Stimulated activated CD4-positive, alpha-beta T cell treated with anti-CD3 and anti-CD28 coated beads, Interleukin-1b, Interleukin-23, amount 100 ng/mL, for 4 hours (primary cell): Measurements from ENCODE around the gene CD151.

Experiments used
- DNase-seq, 2 donors: peaks; one replicate each; pipeline ENCODE4 v3.0.0-alpha.2; 2020; ENCODE audit warnings: low read depth in 2 of 2

Gene CD151

DNA sequence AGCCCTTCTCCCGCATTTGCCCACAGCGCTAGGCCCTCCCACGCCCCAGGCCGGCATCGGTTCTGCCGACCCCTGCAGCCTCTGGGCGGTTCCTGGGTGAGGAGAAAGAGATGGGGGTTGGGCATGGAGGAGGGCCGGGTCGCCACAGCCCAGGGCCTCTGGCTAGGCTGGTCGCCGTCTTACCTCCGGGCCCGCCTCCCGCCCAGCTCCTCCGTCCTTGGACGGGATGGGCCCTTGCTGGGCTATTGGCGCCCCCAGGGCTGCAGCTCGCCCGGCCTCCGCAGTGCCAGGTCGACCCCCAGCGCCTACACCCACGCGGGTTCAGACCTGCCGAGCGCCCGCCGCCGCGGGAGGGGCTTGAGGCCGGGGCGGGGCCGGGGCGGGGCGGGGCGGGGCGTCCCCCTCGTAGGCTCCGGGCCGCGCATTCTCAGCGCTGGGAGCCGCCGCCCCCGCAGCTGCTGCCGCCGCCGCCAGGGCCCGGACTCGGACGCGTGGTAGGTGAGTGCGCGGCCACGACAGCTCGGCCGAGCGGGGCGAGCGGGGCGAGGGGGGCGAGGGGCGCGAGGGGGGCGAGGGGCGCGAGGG lies at the start of gene CD151:
CD151 (plus strand) TSS at position 424 of the 585 bp plus-strand sequence. CDS start 3,118 bp downstream, outside the sequence.
- peak in 1 of 2 donors; percentile 52 for DNase-seq

DNA sequence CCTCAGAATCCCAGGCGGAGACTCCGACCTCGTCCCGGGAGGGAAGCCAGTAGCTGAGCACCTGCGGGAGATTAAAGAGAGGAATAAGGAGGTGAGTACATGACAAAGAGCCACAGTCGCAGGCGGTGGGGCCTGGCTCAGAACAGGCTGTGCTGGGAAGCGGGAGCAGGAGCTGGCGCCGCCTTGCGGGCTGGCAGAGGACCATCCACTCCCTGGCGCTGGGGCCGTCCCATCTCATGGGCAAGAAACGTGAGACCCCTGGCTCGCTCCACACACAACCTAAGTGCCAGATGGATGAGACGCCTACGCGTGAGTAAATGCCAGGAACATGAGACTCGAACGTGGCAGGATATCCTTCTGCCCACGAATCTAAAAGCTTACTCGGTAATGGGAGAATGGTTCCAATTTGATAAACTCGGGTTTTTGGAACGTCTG lies 49.2 kb upstream of the CD151 start:
- no peak for DNase-seq

DNA sequence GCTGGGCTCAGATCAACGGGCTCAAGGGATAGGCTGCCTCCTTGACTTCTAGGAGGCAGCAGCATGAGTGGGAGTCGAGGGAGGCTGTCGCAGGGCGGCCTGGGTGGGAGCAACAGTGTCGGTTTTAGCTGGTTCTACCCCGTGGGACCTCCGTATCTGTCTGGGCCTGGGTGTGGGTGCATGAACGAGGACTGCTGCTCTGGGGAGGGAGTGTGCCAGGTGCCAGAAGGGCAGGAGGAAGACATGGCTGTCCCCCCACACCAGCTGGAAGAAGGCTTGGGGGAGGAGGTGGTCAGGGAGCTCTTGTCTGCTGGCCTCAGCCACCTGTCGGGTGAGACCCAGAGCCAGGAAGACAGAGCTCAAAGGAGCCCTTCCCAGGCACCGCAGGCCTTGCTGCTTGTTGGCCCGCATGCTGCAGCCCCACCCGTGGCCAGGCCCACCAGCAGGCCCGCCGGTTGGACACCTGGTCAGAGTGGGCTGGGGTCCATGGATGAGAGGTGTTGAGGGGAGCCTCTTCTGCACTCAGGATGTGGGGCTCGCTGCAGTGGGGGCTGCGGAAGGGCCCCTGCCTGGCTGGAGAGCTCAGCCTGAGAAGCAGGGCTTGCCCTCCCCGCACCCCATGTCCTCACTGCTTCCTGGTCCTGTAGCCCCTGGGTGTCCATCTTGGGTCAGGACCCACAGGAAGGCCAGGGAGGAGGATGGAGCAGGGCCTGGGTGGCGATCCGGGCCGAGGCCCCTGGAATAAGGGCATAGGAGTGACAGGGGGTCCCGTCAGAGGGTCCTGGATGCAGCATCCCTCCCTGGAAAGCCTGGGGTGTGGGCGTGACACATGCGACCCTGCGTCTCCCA lies 46.3 kb upstream of the CD151 start:
- no peak for DNase-seq

DNA sequence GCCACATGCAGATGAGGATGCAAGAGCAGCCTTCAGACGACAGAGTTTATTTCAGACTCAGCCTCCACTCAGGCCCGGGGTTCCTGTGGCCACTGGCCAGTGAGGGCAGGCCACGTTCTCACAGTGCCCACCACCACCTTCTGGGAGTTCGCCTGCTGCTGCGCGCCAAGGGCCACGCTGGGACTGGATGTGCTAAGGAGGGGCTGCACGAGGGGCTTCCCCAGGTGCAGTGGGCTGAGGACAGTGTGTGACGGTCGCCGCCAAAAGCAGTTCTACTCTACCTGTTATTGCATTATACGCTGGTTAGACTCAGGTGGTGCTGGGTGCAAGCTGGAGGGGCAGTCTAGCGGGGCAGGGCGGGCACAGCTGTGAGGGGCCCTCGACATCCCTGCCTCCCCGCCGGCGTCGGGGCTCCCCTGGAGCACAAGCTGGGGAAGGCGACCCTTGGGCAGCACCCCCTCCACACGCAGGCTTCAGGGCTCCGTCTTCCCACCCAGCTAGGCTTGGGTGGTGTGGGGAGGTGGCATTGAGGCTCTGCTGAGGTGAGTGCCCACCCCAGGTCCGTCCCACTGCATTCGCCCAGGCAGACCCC lies 45.6 kb upstream of the CD151 start:
- DNase-seq, result no peak

DNA sequence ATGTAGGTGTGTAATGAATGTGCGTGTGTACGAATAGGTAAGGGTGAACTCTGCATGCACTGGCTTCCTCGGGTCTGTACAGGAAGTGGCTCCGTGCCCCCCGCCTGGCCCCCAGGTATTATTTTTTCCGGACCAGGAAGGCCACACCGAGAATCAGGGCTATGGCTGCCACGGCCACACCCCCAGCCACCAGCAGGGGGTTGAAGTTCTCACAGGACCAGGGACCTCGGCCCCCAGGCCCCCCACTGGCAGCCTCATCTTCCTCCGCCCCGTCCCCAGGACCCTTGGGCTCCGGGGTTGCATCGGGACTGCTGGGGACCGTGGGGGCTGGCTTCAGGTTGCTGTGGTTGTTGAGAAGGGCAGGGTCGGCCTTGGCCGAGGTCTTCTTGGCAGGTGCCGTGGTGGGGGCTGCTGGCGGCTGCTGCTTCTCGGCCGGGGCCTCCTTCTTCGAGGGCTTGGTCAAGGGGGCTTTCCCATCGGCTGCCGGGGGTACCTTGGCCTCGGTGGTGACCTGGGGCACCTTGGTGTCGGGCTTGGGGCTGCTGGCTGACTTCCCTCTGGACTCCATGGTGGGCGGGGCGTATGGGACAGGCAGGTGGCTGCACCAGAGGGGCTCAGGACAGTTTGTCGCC lies 44.6 kb upstream of the CD151 start:
- no peak for DNase-seq

DNA sequence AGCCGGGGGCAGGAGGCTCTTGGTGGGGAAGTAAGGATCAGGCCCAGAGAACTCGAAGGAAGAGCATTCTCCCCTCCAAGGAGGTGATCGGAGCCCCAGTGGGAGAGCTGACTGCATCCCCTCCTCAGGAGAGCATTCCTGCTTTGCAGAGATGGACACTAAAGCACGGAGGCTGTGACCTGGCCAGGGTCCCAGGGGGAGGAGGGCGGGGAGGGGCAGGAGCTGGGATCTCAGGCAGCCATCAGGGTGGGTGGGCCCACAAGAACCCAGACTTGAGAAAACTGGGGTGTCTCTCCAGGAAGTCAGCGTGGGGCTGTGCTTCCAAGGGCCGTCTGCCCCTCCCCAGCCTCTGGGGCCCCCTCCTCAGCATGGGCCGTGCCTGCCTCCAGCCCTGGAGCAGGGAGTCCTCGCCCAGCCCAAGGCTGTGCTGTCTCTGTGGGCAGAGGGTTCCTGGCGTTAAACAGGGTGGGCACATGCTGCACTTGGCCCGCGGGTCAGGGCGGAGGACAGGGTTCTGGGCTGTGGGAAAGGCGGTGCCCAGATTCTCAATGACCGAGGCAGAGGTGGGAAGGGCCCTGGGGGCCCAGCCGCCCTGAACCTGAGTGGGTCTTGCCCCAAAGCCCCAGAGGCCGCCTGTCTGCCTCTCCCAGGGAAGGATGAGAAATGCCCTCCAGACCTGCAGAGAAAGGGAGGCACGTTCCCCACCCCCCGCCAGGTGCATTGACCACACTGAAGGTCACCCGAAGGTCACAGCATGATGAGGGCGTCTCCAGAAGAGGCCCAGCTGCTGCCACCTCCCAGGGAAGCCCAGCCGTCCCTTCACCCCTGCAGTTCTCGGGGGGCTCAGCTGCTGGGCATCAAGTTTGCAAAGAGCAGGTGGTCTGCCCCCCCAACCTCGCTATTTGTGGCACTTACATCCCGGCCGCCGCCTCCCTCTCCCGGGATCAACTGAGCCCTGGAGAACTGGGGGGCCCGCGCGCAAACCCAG lies 43.5 kb upstream of the CD151 start:
- no peak for DNase-seq

DNA sequence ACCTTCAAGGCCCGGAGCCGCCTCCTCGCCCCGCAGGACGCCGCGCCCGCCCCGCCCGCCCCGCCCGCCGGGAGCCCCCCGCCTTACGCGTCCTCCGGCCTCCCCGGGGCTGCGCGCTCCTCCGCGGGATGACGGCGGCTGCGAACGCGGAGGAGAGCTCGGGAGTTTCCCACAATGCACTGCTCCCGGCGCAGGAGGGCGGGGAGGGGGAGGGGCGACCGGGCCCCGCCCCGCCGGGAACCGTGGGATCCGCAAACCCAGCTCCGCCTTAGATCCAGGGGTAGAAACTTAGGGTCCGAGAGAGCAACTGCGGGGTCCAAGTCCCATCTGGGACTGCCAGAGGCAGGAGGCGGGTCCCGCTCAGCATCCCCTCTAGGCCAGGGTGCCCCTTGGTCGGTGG lies 42.8 kb upstream of the CD151 start, which contains the start of gene CEND1:
CEND1 (minus strand) TSS at position 148 of the 400 bp plus-strand sequence. CDS start 1,514 bp downstream, outside the sequence.
- peak in 1 of 2 donors; percentile 52 for DNase-seq

DNA sequence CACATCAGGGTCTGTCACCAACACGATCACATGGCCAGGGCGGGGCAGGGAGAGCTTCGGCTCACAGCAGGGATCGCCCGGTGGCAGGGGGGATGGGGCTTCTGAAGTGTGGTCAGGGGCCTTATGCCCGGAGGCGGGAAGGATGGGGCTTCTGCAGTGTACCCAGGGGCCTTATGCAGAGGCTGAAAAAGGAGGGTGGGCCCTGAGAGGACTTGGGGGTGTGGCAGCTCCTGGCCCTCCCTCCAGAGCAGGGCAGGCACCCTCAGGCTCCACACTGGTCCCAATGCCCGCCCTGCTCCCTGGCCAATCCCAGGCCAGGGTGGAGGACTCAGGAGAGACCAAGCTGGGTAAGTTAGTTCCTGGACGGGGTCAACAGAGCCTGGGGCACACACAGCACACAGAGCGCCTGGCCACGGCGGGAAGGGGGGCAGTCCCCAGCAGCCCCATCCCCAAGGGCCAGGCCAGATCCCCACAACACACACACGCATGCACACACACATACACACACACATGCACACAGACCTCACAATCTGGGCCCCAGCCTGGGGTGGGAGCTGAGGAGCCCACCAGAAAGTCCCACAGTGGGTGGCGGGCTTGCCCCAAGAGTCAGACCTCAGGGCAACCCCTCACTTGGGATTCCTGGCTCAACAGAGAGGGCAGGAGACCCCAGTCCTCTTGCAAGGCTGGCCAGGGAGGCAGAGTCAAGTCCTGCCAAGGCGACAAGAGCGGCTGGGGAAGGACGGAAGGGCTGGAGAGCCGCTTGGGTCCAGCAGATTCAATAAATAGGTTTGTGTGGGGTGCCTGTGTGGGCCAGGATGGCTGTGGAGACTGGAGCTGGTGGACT lies 41.8 kb upstream of the CD151 start:
- no peak for DNase-seq

DNA sequence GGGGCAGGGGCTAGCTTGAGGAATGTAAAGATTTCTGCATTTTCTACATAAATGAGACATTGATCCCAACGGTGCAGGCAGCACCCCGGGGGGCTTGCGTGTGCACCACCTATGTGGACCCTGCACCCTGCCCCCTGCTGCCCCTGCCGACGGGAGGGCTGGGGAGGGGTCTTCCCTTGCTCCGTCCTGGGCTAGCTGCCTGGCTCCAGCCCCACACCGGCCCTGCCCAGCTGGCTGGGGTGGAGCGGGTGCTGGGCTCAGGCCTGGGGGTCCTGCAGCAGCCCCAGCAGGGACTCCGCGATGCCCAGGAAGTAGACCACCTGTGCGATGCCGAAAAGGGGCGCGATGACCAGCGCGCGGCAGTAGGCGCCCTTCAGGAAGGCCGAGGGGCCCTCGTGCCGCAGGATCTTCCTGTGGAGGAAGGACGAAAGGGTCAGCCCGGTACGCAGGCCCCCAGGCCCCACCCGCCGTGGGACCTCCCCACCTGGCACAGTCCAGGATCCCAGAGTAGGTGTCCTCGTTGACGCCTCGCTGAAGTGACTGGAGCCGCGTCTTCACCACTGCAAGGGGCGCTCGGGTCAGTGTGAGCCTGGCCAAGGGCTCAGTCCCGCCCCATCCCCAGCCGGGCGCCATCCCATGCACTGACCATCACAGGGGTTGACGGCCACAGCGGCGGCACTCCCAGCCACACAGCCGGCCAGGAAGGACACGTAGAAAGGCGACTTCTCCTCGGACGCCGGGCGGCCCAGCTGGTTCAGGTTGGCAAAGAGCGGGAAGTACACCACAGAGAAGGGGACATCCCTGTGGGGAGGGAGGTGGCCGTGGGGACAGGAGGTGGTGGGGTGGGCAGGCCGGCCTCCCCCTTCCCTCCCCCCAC lies 40.9 kb upstream of the CD151 start:
- DNase-seq, result no peak

DNA sequence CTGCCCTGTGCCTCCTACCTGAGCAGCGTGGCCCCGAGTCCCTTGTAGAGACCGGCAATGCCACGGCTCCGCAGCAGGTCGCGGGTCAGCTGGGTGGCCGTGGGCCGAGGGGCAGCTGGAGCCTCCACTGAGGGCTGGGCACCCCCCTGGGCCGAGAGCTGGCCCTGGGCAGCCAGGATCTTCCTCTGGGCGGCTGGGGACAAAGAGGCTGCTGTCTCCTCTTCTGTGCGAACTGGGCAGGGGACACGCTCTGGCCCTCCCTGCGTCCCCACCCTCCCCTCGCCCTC lies 40.3 kb upstream of the CD151 start:
- no peak for DNase-seq

DNA sequence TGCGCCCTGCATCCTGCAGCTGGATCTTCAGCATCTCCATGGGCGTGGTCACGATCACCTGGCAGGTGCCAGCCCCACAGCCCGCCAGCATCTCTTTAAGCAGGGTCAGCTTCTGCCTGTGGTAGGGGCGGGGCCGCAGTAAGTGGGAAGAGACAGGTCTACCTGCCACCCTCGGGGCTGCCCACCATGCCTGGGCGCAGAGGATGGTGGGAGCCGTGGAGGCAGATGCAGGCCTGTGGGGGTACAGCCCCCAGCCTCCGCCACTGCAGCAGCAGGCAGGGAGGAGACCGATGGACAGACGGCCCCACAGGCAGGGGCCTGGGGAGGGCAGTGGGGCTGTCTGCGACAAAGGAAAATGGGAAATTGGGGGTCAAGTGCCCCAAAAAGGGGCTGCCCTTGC lies 39.9 kb upstream of the CD151 start:
- DNase-seq, result no peak

DNA sequence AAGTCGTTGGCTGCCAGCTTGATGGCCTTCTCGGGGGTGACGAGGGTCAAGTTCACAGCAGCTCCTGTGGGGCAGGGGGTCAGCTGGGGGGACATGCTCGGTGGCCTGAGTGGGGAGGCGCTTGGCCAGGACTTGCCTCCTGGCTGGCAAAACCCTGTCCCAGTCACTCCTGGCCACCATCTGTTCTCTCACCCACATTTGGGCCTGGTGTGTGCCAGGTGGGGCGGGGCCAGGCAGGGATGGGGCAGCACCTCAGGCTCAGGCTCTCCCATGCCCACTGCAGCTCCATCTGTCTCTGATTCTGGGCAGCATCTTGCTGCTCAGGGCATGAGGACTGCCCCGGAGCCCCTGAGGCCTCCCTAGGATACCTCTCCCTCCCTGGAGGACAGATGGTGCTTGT lies 39.2 kb upstream of the CD151 start:
- no peak for DNase-seq

DNA sequence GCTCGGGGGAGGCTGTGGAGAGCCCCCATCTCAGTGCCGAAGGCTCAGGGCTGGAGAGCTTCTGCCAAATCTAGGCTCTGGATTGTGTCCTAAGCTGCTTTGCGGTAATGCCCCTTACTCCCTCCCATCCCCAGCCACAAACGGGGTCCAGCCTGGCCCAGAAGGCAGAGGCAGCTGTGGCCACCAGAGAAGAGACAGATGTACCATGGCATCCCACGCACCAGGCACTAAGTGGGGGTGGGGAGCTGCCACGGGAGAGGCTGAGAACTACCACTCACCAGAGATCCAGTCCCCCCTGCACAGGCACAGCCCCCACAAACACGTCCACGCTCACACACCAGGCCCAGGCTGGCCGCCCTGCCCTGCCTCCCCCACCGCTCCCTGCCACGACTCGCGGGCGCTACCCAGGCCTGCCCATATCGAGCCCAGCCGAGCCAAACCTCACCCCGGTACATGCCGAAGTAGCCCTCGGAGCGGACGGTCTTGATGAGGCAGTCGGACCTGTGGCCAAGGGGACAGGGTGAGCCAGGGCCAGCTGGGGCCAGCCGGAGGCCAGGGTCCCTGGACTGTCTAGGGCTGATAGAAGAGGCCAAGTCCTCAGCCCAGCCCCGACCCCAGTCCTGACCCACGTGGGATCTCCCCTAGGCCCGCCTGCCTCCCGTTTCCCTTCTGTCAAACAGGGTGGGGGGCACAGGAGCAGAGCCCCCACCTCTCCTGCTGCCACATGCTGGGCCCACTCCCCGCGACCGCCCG lies 38.6 kb upstream of the CD151 start:
- no peak for DNase-seq

DNA sequence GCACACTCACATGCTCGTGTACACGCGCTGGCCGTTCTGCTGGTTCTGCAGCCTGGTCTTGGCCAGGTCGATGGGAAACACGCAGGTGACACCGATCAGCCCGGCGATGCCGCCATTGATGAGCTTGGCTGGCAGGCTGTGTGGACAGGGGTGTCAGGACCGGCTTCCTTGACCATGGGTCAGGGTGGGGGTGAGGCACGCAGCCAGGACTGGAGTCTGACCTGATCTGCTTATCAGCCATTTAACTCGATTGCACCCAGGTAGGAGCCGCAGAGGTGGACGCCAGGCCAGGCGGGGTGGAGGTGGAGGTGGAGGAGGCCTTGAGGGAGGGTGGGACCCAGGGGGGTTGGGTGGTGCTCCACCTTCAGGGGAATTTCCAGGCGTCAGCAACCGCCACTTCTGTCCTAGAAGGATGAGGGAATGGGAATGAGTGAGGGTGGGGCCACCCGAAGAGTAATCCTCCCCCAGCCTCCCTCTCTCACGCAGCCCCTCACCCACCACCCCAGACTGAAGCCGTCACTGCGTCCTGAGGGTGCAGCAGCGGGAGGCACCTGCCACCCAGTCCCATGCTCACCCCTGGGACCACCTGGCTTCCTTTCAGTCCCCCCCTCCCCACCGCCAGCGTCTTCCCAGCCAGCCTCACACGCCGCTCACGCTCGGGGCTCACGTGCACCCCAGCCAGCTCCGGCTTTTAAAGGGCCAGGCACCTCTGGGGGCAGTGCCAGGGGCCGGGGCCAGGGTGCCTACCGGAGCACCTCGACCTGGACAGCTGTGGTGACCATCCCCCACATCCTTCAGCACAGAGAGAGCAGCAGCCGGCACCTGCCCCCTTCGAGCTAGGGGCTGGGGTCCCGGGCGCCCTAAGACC lies 37.8 kb upstream of the CD151 start:
- DNase-seq, result no peak

DNA sequence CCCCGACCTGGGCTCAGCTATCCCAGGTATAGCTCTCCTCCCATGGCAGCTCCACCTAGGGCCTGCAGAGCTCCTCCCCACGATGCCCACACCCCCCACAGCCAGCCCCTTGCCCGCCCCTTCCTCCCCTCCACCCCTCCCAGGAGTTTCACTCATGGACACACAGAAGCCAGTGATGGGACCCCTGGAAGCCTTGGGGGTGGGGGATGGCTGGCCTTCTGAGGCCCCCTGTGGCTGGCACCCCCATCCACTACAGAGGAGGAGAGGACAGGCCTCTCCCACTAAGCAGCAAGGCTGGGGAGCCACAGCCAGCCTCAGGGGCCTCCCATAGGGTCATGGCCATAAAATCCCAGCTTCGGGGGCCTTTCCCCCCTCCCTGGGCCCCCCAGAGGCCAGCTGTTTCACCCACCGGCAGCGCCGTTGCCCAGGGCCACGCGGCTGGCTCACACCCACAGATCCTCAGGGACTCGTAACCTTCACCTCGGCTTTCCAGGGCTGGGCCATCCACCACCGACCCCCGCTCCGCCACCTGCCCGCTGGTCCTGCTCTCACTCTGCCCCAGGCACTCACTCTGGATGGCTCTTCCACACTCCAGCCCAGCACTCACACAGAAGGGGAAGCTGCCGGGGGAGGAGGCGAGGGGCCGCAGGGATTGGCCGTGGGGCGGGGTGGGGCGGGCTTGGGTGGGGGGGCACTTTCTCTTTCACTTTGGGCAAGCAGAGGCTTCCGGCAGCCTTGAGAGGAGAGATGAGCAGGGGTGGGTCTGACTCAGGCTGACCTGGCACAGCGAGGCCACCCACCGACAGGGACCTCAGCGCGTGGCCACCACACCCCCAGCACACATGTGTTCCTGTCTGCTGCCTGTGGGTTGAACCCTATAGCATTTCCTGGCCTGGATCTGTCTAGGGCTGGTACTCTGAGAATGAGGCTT lies 36.9 kb upstream of the CD151 start:
- peak; percentile 73 for DNase-seq

DNA sequence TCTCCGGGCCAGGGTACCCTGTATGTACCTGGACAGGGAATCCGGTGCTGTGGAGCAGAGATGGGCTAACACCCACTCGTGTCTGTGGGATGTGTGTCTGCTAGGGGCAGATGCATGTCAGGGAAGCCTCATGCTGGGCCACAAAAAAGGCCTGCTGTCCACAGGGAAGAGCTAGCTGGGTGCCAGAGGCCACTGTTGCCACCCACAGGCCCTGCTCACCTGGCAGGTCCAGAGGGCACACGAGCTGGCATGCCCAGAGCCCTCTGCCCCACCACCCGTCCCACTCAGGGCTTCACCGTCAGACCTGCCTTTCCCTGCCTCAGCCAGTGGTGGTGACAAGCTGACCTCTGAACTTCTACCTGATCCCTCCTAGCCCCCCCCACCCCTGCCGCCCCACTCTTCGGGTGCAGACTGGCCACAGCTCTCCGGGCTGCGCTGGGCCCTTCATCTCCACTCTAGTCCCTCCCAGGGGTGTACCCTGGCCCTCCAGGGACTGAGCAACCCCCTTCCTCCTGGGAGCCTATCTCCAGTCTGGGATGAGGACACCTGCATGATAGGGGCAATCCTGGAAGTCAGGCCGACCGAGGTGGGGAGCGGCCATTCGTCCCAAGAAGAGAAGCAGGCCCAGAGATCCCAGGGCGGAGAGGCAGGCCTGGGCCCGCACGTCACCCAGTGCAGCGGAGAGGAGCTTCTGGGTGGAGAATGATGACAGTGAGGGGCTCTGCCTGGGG lies 36.0 kb upstream of the CD151 start:
- no peak for DNase-seq
